Right forelimb (tissue), 1 donor: Measurements from ENCODE around the gene SCAF1.

Experiments used
- DNase-seq: peaks from one replicate; pipeline ENCODE4 v3.0.0-alpha.2; 2018

The SCAF1 gene

GRCh38 chr19:49669516-49669915 lies 27.5 kb downstream of the SCAF1 start:
- no peak for DNase-seq

GRCh38 chr19:49672131-49672919 lies 30.3 kb downstream of the SCAF1 start:
- DNase-seq, result no peak

GRCh38 chr19:49676136-49676783 lies 34.3 kb downstream of the SCAF1 start:
- DNase-seq, result no peak

DNA sequence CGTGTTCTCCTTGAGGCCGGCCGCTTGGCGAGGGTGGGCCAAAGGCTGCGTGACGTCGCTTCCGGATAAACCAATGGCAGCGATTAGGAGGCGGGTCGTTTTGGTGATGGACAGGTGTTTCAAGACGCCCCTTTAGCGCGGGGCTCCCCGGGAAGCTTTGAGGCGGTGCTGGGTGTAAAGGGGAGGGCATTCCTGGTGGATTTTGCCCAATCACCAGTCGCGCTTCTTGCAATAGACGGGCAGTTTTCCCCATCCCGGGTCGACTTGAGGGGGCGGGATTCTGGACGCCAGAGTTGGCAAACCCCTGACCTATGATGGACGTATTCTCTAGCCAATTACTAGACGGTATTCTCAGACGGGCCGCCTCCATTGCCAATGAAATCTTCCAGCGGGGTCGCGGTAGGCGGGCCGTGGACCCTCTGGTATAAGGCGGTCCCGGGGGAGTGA lies 34.8 kb downstream of the SCAF1 start:
- DNase-seq, result peak; percentile 100

DNA sequence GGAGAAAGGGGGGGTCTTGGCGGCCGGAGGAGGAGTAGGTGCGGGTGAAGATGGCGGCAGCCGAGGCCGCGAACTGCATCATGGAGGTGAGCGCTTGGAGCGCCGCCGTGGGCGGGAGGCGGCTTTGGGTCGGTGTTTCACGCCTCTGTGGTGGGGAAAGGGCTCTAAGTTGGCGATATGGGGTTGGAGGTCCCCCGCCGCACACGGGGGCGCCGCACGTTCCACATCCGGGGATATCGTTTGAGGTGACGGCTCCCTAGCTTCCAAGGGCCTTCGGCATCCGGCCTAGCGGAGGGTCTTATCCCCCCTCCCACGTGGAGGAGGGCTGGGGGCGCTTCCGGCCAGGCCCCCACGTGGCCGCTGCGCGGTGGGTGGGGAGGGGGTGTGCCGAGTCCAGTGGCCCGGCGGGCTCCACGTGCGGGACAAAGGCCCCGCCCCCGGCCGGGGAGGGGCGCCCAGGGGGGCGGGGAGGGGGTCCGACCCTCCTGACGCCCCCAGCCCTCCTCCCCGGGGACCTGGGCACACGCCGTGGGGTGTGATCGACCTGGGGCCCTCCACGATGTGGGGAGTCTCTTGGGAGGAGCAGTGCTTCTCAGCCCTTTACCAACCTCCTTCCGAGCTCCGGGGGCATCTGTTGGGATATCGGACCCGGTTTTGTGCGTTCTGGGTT lies 35.4 kb downstream of the SCAF1 start, which contains the start of gene PRMT1:
Gene PRMT1, plus strand, starts transcription at position 41 of the 670 bp plus-strand sequence. Its CDS starts 10 bp downstream, at position 51.
- DNase-seq, result no peak

DNA sequence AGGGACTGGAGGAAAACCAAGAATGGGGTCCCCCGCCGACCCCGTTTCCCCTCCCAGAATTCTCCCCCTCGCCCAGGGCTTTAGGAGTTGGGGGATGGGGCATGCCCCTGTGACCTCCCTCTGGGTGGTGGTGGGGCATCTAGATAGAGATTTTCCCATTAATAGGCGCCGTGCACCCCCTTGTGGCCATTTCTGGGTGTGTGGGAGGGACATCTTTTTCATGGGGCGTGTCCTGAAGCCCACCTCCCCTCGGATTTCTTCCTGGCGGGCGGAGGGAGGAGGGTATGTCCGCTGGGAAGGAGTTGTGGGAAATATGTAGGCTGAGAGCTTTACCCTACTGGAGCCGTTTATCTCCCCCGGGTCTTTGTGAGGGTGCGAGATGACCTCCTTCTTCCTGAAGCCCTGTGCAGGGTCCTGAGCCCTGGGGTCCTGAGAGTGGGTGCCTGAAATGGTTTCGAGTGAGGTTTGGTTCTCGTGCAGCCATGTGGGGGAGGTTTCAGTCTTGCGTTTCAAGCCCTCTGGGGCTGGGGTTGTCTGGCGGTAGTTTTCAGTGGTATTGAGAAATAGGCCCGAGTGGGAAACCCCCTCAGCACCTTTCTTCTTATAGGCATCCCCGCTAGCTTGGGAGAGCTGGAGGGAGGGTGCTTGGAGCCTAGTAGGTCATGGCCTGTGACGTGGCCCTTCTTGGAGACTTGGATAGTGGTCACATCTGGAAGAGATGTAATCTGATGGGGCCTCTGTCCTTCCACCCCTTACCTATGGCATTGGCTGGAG lies 36.1 kb downstream of the SCAF1 start:
- peak; percentile 89 for DNase-seq

DNA sequence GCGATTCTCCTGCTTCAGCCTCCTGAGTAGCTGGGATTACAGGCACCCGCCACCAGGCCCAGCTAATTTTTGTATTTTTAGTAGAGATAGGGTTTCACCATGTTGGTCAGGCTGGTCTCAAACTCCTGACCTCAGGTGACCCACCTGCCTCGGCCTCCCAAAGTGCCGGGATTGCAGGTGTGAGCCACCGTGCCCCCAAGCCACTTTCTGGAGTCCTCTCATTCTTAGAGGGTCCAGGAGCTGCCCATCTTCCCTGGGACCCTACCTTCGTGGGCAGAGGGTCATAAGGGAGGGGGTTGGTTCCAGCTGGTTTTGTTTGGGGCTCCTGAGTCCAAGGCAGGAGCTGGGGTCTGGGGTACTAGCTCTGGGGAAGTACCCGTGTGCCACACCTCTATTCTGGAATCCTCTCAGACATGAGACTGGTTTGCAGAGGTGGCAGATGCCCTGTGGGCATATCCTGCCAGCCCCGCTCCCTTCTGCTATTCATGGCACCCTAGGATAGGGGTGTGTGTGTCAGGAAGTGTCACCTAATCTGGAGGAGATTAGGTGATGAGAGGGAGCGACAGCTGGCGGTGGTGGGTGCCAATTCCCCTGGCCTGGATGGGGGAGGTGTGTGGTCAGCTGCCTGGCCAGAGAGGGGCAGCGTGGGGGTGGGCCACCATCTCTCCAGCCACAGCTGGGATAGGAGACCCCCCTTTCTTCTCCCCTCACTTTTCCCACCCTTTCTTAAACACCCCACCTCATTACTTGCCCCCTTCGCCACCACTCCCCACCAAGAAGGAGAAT lies 37.2 kb downstream of the SCAF1 start:
- DNase-seq, result no peak

GRCh38 chr19:49679771-49680413 lies 37.9 kb downstream of the SCAF1 start:
- DNase-seq, result no peak

DNA sequence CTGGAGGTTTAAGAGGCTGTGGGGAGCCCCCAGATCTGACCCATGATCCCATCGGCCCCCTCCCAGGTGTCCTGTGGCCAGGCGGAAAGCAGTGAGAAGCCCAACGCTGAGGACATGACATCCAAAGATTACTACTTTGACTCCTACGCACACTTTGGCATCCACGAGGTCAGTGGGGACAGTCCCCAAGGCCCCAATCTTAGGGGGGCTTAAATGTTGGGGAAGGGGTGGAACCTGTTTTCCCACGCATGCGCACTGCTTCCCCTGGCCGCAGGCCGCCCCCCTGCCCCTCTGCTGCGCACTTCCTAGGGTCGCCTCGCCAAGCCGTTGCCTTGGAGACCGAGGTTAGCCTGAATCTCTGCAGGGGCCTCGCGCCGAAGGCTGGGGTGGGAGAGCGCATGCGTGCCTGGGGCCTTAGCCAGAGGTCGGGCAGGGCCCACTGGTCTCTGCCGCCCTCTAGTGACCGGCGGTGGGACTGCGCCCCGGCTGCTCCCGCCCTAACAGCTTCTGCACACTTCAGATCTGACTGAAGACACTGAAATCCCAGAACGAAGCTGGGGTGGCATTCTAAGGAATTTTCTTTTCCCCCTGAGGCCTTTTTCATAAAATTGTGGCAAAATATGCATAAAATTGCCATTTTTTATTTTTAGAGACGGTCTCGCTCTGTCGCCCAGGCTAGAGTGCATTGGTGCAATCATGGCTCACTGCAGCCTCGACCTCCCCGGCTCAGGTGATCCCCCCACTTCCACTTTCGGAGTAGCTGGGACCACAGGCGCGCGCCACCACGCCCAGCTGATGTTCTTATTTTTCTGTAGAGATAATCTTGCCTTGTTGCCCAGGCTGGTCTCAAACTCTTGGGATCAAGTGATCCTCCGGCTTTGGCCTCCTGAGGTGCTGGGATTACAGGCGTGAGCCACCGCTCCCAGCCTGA lies 38.7 kb downstream of the SCAF1 start:
- peak; percentile 98 for DNase-seq

DNA sequence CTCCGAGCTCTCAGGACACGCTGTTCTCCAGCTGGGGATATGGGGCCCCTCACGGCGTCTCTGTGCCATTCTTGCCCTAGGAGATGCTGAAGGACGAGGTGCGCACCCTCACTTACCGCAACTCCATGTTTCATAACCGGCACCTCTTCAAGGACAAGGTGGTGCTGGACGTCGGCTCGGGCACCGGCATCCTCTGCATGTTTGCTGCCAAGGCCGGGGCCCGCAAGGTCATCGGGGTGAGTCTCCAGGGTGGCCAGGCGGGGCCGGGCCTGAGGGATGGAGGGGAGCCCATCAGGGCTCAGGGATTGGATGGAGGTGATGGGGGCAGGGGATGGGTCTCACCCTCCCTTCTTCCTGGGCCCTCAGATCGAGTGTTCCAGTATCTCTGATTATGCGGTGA lies 39.8 kb downstream of the SCAF1 start:
- no peak for DNase-seq

DNA sequence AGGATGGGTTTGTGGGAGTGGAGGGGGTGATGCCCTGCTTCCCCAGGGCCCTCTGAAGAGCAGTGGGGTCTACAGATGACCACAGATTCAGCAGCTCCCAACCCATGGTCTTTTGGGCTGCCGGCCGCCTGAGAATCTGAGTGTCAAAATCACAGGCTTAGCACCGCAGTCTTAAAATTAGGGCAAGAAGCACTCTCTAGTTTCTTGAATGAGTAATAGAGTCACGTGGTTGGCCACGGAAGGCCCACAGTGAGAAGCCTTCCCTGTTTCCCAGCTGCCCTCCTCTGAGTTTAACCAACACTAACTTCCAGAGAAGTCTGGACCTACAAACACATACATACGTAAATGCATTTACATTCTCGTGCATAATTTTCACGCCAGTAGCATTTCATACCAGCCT lies 40.3 kb downstream of the SCAF1 start:
- no peak for DNase-seq

DNA sequence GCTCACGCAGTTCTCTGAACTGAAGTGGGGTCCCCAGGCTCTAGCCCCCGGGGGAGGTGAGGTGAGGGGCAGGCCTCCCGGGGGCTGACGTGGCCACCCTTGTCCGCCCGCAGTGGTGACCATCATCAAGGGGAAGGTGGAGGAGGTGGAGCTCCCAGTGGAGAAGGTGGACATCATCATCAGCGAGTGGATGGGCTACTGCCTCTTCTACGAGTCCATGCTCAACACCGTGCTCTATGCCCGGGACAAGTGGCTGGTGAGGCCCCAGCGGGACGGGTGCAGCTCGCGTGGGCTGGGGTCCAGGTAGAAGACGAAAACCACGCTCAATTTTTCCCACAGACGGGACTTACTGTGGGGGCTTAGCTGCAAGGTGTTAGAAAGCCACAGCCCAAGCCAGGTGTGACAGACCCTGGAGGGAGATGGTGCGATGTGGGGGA lies 41.8 kb downstream of the SCAF1 start:
- DNase-seq, result no peak

DNA sequence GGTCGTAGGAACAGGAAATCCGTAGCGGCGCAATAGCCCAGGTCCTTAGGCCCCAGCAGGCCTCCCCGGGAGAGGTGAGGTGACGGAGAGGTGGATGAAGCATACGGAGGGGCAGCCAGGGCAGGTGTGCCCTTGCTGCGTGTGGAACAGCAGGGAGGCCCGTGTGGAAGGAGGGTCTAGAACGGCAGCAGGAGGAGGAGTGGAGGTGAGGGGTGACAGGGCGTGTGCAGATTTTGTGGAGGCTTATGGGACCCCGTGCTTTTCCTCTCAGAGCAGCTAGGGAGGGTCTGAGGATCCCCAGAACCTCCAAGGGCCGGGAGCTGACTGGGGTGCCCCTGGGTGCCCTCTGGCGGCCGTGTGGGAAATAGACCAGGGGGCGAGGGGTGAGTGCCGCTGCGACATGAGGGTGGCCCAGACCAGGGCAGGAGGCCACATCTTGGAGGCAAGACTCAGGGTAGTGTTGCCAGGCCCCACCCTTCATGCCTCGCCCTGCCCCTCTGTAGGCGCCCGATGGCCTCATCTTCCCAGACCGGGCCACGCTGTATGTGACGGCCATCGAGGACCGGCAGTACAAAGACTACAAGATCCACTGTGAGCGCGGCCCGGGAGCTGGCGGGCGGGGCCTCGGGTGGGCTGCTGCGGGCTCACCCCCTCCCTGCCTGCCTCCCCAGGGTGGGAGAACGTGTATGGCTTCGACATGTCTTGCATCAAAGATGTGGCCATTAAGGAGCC lies 42.4 kb downstream of the SCAF1 start:
- no peak for DNase-seq

DNA sequence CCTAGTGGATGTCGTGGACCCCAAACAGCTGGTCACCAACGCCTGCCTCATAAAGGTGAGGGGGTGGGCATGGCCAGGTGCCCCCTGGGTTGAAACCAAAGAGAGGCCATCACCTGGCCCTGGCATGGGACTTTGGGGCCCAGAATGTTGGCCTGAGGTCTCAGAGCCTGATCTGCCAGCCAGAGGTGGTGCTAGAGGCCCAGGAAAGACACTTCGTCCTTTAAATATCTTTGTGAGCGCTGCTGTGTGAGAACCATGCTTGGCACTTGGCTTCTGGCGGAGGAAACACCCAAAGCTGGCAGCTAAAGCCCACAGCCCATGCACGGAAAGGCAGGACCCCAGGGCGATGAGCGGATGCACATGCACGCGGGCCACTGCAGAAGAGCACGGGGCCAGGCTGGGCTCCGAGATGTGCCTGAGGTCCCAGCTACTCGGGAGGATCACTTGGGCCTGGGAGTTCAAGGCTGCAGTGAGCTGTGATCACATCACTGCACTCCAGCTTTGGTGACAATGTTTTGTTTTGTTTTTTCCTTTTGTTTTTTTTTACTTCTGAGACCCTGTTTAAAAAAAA lies 43.1 kb downstream of the SCAF1 start:
- no peak for DNase-seq

DNA sequence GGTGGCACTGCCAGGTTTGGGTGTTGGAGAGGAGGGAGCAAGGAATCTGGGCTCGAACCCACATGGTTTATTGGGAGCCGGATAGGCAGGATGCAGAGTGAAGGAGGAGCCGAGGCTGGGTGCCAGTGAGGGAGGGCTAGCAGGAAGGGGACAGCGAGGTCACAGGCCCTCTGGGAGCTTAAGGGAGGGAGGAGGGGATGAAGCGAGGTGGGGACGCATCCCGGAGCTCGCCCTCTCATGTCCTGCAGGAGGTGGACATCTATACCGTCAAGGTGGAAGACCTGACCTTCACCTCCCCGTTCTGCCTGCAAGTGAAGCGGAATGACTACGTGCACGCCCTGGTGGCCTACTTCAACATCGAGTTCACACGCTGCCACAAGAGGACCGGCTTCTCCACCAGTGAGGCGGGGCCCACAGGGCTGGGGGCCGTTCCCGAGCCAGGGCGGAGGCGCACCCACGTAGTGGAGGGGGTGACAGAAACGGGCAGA lies 43.9 kb downstream of the SCAF1 start:
- no peak for DNase-seq

DNA sequence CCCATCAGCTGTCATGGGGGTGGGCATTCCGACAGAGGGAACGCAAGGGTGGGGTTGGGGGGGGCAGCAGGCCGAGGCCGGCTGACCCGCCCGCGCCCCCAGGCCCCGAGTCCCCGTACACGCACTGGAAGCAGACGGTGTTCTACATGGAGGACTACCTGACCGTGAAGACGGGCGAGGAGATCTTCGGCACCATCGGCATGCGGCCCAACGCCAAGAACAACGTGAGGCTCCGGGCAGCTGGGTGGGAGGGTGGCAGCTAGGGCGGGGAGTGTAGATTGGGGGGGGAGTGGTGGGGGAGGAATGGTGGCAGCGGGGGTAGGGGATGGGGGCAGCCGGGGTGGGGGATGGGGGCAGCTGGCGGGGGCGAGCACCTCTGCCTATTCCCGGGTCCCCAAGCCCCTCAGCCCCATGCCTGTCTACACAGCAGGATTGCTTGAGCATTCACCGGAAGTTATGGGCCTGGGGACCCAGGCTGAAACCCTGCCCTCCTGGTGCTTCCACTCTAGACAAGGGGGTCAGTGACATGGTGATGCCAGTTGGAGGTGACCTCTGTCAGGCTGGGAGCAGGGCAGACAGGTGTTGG lies 44.6 kb downstream of the SCAF1 start:
- DNase-seq, result no peak

GRCh38 chr19:49687150-49687549 lies 45.1 kb downstream of the SCAF1 start:
- DNase-seq, result no peak

DNA sequence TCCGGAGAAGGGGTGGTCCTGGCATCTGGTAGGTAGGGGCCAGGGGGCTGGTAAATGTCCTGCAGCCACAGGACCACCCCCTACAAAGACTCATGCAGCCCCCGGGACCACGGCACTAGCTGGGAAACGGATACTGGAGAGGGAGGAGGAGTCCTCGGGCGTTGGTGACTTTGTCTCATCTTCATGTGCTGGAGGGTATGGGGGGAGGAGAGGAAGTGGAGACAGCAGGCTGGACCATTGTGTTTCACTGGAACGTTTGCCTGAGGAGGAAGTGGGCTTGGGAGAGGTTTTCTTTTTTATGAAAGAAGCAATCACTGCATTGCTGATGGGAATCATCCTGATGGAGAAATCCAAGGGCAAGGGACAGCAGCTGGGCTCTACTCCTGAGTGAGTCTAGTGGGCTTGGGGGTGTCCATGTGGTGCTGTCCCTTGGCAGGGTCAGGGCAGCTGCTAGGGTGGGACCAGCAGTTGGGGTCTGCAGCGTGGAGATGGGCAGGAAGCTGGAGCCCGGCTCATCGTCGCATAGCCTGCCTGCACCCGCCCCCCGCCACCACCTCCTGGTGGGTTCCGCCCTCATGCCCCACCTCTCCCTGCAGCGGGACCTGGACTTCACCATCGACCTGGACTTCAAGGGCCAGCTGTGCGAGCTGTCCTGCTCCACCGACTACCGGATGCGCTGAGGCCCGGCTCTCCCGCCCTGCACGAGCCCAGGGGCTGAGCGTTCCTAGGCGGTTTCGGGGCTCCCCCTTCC lies 45.7 kb downstream of the SCAF1 start:
- DNase-seq, result no peak
